ENCODE measurements around the gene APOL2. TPM values are rescaled to one million over a fixed set of nuclear protein-coding genes. Genes with fewer than 3 reads are reported as not detected.

The APOL2 gene
- total RNA-seq, 1 experiment from 2014 or later = 9.9 TPM

- Histone ChIP-seq H3K9me2 (ENCODE audit: insufficient read depth) (no peaks in the 10 kb centered on the region), H3K4me3 (replicated peaks in 1 of 2; ENCODE audit: low read depth in 1 of 2, low read length in 2 of 2) (no peak overlapping the region), H2AFZ (ENCODE audit: low read depth, low read length, poor library complexity, severe bottlenecking) (no peak overlapping the region), H3K27me3 (ENCODE audit: insufficient read depth, low read length) (no peaks in the 10 kb centered on the region), H3K27ac (ENCODE audit: low read depth, low read length) (no peak overlapping the region), H3K9me3 (ENCODE audit: control insufficient read depth in 1 of 2, insufficient read depth in 1 of 2, low read depth in 1 of 2, low read length in 2 of 2) (no peaks in the 10 kb centered on the region), H3K9ac (ENCODE audit: low read length) (no peak overlapping the region), H3K4me1 (ENCODE audit: control insufficient read depth in 1 of 2, insufficient read depth in 2 of 2, low read length in 2 of 2) (no peaks in the 10 kb centered on the region), H3K4me2 (ENCODE audit: low read length) (no peak overlapping the region), H3K36me3 (ENCODE audit: control insufficient read depth in 1 of 2, insufficient read depth in 2 of 2, low read length in 2 of 2) (peaks cover 58 to 62% of the 10 kb centered on the region in 2 experiments; a peak in 3 of 4 replicates), H3K79me2 (ENCODE audit: insufficient read depth, low read length) (no peaks in the 10 kb centered on the region), H4K20me1 (ENCODE audit: insufficient read depth) (no peaks in the 10 kb centered on the region)
- ATAC-seq (no peak), DNase-seq (ENCODE audit: low read depth, low spot score) (no peak)
- intact Hi-C loops (cut with micrococcal nuclease) = no loop called here
- ChIA-PET RAD21 (ENCODE audit: low non-redundant PET in 1 of 2, low total read pairs in 2 of 2, uncharacterized antibody in 2 of 2, unreplicated experiment in 2 of 2) (no interaction called here), POLR2A (no interaction called here), CTCF (interaction anchor here (1.4 to 1.9 kb wide), 4 partner anchors 16 to 186 kb away, joined by 3 to 9 read pairs (median 4); no protein-coding TSS in a partner anchor)
- BruUV-seq (replicated peaks) = no TSS peak
- TF ChIP-seq EZH2phosphoT487 (IDR thresholded peaks at IDR 0.05; ENCODE audit: borderline replicate concordance) = no peak
- TF ChIP-seq POLR2AphosphoS5 (IDR thresholded peaks at IDR 0.05; ENCODE audit: low read depth, low read length) = no peak
- no peak for TF ChIP-seq REST (IDR thresholded peaks at IDR 0.05; ENCODE audit: low read depth)
- no peak for TF ChIP-seq SIN3A (IDR thresholded peaks at IDR 0.05; ENCODE audit: low read depth)
- TF ChIP-seq SRF (IDR thresholded peaks at IDR 0.05; ENCODE audit: low read depth) = no peak
- TF ChIP-seq CBX3 (IDR thresholded peaks at IDR 0.05; ENCODE audit: low read depth) = no peak
- no peak for TF ChIP-seq CTCF (IDR thresholded peaks at IDR 0.05 in 2 of 3, conservative IDR thresholded peaks at IDR 0.05 in 1 of 3; ENCODE audit: borderline replicate concordance in 1 of 3, insufficient read depth in 1 of 3, low read depth in 2 of 3, low read length in 2 of 3)
- no peak for TF ChIP-seq ZFX (IDR thresholded peaks at IDR 0.05)
- TF ChIP-seq POLR2A (IDR thresholded peaks at IDR 0.05; ENCODE audit: borderline replicate concordance, extremely low read depth, insufficient read depth, insufficient read length) = no peak
- no peak for TF ChIP-seq EGR1 (IDR thresholded peaks at IDR 0.05; ENCODE audit: low read depth)
- TF ChIP-seq CEBPB (IDR thresholded peaks at IDR 0.05; ENCODE audit: low read depth) = no peak
- no peak for TF ChIP-seq SP1 (IDR thresholded peaks at IDR 0.05; ENCODE audit: low read depth)
- TF ChIP-seq EZH2 (IDR thresholded peaks at IDR 0.05) = no peak
- no peak for TF ChIP-seq MAX (IDR thresholded peaks at IDR 0.05)
- TF ChIP-seq ELF1 (IDR thresholded peaks at IDR 0.05; ENCODE audit: borderline replicate concordance, low read depth) = no peak
- TF ChIP-seq ZBTB33 (IDR thresholded peaks at IDR 0.05; ENCODE audit: extremely low read depth, insufficient replicate concordance, low read length) = no peak
These were observed 45.7 kb upstream of the APOL2 start for GRCh38 chr22:36285017-36285416.

All from HCT116 (cell line).